Smooth muscle cell (in vitro differentiated cells): ENCODE data around the gene MAD1L1. TPM values are rescaled to one million over a fixed set of nuclear protein-coding genes. Genes with fewer than 3 reads are reported as not detected.

Experiments used
- DNase-seq: peaks from one replicate; lab custom pipeline; 2025; ENCODE audit not compliant: unreplicated experiment; lab: John Stamatoyannopoulos, UW
- H2AFZ ChIP-seq: fragments of 200-600 bp; sonication (generic); 2 replicates; pipeline ENCODE4 v1.6.0; 2016; ENCODE audit warnings: antibody characterized with exemption, low read depth, mild to moderate bottlenecking
- H3F3A ChIP-seq: fragments of 200-600 bp; sonication (generic); 2 replicates; pipeline ENCODE4 v1.6.0; 2017; ENCODE audit warnings: antibody characterized with exemption, low read depth
- H3K27ac ChIP-seq: fragments of 200-600 bp; sonication (generic); 2 replicates; pipeline ENCODE4 v1.5.1; 2016; ENCODE audit warnings: low read depth, mild to moderate bottlenecking
- H3K27me3 ChIP-seq: fragments of 200-600 bp; sonication (generic); 2 replicates; pipeline ENCODE4 v1.6.1; 2016; ENCODE audit warnings: low read depth, mild to moderate bottlenecking
- H3K36me3 ChIP-seq: fragments of 200-600 bp; sonication (generic); 2 replicates; pipeline ENCODE4 v1.5.1; 2016; ENCODE audit warnings: low read depth
- H3K4me1 ChIP-seq: fragments of 200-600 bp; sonication (generic); 2 replicates; pipeline ENCODE4 v1.5.1; 2016; ENCODE audit warnings: low read depth
- H3K4me2 ChIP-seq: fragments of 200-600 bp; sonication (generic); 2 replicates; pipeline ENCODE4 v1.6.0; 2016; ENCODE audit warnings: mild to moderate bottlenecking
- H3K4me3 ChIP-seq: fragments of 200-600 bp; sonication (generic); 2 replicates; pipeline ENCODE4 v1.5.1; 2016; ENCODE audit warnings: mild to moderate bottlenecking
- H3K79me2 ChIP-seq: fragments of 200-600 bp; sonication (generic); 2 replicates; pipeline ENCODE4 v1.6.0; 2016; ENCODE audit warnings: low read depth, mild to moderate bottlenecking
- H3K9ac ChIP-seq: fragments of 200-600 bp; sonication (generic); 2 replicates; pipeline ENCODE4 v1.6.0; 2016; ENCODE audit warnings: low read depth
- H3K9me3 ChIP-seq: fragments of 200-600 bp; sonication (generic); replicated peaks from 2 replicates; pipeline ENCODE4 v1.5.1; 2016; ENCODE audit warnings: low read depth
- H4K20me1 ChIP-seq: fragments of 200-600 bp; sonication (generic); 2 replicates; pipeline ENCODE4 v1.6.0; 2016; ENCODE audit warnings: low read depth
- WGBS: methylation state at CpG from one replicate; pipeline ENCODE4 v1.1.7; 2016; ENCODE audit warnings: low lambda C conversion rate; 5-methylcytosine and 5-hydroxymethylcytosine counted together
- polyA plus RNA-seq: library from polyadenylated mRNA; unstranded; fragments of >200 nt; fragmentation: Nextera tagmentation; extraction: Ambion mirVana; gene quantifications from 2 replicates; pipeline ENCODE4 v1.2.1, GENCODE V29; 2016
- total RNA-seq: library from RNA; depleted of rRNA; stranded (reverse); fragments of >200 nt; gene quantifications from 2 replicates; pipeline ENCODE4 v1.2.3, GENCODE V29; 2014
- TF ChIP-seq, protein P1 (sequence below): fragments of 200-600 bp; sonication (generic); IDR thresholded peaks from 2 replicates; pipeline ENCODE4 v1.5.1; 2017; ENCODE audit warnings: borderline replicate concordance, mild to moderate bottlenecking, antibody characterized with exemption; ENCODE audit not compliant: insufficient read depth, poor library complexity, severe bottlenecking

The MAD1L1 gene
- total and polyA plus RNA-seq, 2 experiments from 2014 or later, result 33.4 to 60.7 TPM

DNA sequence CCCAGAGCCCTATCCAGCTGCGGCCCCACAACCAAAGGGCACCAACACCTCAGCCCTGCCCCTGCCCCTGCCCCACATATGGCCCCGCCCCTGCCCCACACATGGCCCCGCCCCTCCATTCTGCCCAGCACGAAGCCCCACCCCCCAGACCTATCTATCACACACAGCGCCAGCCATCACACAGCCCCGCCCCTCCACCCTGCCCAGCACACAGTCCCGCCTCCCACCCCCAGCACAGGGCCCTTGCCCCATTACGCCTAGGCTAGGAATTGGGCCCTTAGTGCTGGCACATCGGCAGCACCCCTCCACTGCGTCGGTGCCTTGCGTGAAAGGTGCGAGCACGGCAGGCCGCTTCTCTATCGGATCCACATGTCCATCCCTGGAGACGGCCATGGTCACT, 126.8 kb downstream of the MAD1L1 start:
- H3K27ac ChIP-seq, result no peak overlapping the region
- H3K79me2 ChIP-seq, result no peaks in the 10 kb centered on the region
- 78% methylated on average over 8 of the region's 17 CpGs for WGBS
- no peak overlapping the region for H2AFZ ChIP-seq
- H3K9me3 ChIP-seq, result no peaks in the 10 kb centered on the region
- H3K9ac ChIP-seq, result no peak overlapping the region
- no peak overlapping the region for H3K4me2 ChIP-seq
- H3K4me3 ChIP-seq, result no peak overlapping the region
- no peak for DNase-seq
- H3K4me1 ChIP-seq, result peaks cover 62% of the 10 kb centered on the region
- no peaks in the 10 kb centered on the region for H3F3A ChIP-seq
- H4K20me1 ChIP-seq, result peaks cover 5% of the 10 kb centered on the region
- no peaks in the 10 kb centered on the region for H3K27me3 ChIP-seq
- TF ChIP-seq, protein P1, sequence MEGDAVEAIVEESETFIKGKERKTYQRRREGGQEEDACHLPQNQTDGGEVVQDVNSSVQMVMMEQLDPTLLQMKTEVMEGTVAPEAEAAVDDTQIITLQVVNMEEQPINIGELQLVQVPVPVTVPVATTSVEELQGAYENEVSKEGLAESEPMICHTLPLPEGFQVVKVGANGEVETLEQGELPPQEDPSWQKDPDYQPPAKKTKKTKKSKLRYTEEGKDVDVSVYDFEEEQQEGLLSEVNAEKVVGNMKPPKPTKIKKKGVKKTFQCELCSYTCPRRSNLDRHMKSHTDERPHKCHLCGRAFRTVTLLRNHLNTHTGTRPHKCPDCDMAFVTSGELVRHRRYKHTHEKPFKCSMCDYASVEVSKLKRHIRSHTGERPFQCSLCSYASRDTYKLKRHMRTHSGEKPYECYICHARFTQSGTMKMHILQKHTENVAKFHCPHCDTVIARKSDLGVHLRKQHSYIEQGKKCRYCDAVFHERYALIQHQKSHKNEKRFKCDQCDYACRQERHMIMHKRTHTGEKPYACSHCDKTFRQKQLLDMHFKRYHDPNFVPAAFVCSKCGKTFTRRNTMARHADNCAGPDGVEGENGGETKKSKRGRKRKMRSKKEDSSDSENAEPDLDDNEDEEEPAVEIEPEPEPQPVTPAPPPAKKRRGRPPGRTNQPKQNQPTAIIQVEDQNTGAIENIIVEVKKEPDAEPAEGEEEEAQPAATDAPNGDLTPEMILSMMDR, result no peak
- H3K36me3 ChIP-seq, result no peaks in the 10 kb centered on the region

- no peaks in the 10 kb centered on the region for H3K27me3 ChIP-seq
- H3K79me2 ChIP-seq, result no peaks in the 10 kb centered on the region
- no peak overlapping the region for H3K4me2 ChIP-seq
- peaks cover 5% of the 10 kb centered on the region for H4K20me1 ChIP-seq
- H3K4me1 ChIP-seq, result peaks cover 57% of the 10 kb centered on the region
- H3K9ac ChIP-seq, result no peak overlapping the region
- TF ChIP-seq, protein P1, result no peak
- no peak overlapping the region for H3K4me3 ChIP-seq
- no peak for DNase-seq
- H2AFZ ChIP-seq, result no peak overlapping the region
- H3K27ac ChIP-seq, result peak overlapping the region; percentile 76
- 85% methylated on average over 12 of the region's 13 CpGs for WGBS
- no peaks in the 10 kb centered on the region for H3K36me3 ChIP-seq
- H3F3A ChIP-seq, result no peaks in the 10 kb centered on the region
- H3K9me3 ChIP-seq, result no peaks in the 10 kb centered on the region
Measured at GRCh38 chr7:2105280-2105679, 127.5 kb downstream of the MAD1L1 start.

DNA sequence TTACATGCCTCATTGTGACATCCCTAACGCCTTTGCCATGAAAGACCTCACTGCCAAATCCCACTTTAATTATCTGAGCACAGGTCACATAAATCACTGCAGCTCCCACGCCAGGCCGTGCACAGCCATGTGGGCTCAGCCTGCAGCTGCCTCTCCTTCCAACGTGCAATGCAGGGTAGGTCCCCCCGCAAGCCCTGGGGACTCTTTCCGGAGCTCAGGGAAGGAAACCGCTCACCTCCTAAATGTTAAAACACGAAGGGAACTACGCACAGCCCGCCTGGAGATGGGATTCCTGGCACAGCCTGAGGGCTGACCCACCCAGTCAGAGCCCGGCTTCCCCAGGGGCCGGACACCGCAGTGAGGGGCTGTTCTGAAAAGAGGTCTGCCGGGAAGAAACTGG, 128.0 kb downstream of the MAD1L1 start:
- H2AFZ ChIP-seq, result no peak overlapping the region
- no peaks in the 10 kb centered on the region for H3K36me3 ChIP-seq
- H3K4me3 ChIP-seq, result no peak overlapping the region
- 64% methylated on average over 14 of the region's 14 CpGs for WGBS
- peak overlapping the region; percentile 76 for H3K27ac ChIP-seq
- no peaks in the 10 kb centered on the region for H3K9me3 ChIP-seq
- no peaks in the 10 kb centered on the region for H3K27me3 ChIP-seq
- no peaks in the 10 kb centered on the region for H3K79me2 ChIP-seq
- no peaks in the 10 kb centered on the region for H3F3A ChIP-seq
- DNase-seq, result no peak
- peak overlapping the region; percentile 82 for H3K4me2 ChIP-seq
- no peak overlapping the region for H3K9ac ChIP-seq
- H4K20me1 ChIP-seq, result peaks cover 4% of the 10 kb centered on the region
- peaks cover 54% of the 10 kb centered on the region for H3K4me1 ChIP-seq
- TF ChIP-seq, protein P1, result no peak

- Histone ChIP-seq H4K20me1 (no peaks in the 10 kb centered on the region), H3K79me2 (no peaks in the 10 kb centered on the region), H3K4me3 (no peak overlapping the region), H3K36me3 (no peaks in the 10 kb centered on the region), H3K4me2 (peak overlapping the region; percentile 82), H3F3A (no peaks in the 10 kb centered on the region), H3K9ac (peak overlapping the region; percentile 15), H3K27me3 (no peaks in the 10 kb centered on the region), H3K4me1 (peaks cover 49% of the 10 kb centered on the region), H3K27ac (peak overlapping the region; percentile 76), H3K9me3 (no peaks in the 10 kb centered on the region), H2AFZ (peak overlapping the region; percentile 77)
- DNase-seq, result peak; percentile 82
- WGBS, result 16% methylated on average over 27 of the region's 27 CpGs
- TF ChIP-seq, protein P1, result peak; percentile 64
Measured at GRCh38 chr7:2104107-2104710, 128.5 kb downstream of the MAD1L1 start.
